ENCODE measurements around the gene CDRT15. TPM values are rescaled to one million over a fixed set of nuclear protein-coding genes. Genes with fewer than 3 reads are reported as not detected.
"Not testable (repeated sequence)": the region's sequence is repeated elsewhere in the genome, so short reads cannot be mapped to it uniquely, and the experiment has no call there.

Gene CDRT15
- total RNA-seq (2014; rRNA removed; shearing (Covaris generic); ENCODE audit: low replicate concordance), result not detected in 2 replicates

DNA sequence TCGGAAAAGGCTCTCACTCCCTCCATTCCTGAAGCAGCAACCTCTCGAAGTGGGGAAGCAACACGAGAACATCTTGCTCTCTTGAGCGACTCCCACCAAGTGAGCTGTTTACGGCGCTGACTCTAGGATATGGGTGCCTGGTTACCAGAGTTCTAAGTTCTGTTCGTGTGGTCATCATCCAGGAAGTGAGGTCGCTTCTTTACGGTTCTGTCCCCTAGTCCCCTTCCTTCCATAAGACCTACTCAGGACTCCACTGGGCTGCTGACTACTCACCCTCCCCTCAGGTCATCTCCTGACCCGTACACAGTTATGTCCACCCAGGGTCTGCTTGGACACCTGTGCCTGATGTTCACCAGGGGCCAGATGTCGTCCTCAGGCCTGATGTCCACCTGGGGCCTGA lies at the start of gene CDRT15:
Gene CDRT15, minus strand, starts transcription at position 101 of the 400 bp plus-strand sequence. Its CDS starts 29 bp downstream, at position 72.
- DNase-seq; H3K27me3 ChIP-seq (ENCODE audit: low read length); H3K27ac ChIP-seq (ENCODE audit: low read length); H4K20me1 ChIP-seq (ENCODE audit: insufficient read depth, low read depth, low read length); H3K9ac ChIP-seq (ENCODE audit: low read length); H3K9me3 ChIP-seq (ENCODE audit: low read length); H3K4me3 ChIP-seq (ENCODE audit: low read length); H3K36me3 ChIP-seq (ENCODE audit: insufficient read depth, low read length); H3K4me2 ChIP-seq (ENCODE audit: low read depth, low read length, poor library complexity, severe bottlenecking); H3K79me2 ChIP-seq (ENCODE audit: low read length); H3K4me1 ChIP-seq (ENCODE audit: low read length); H3K9me2 ChIP-seq (replicated peaks; ENCODE audit: insufficient read depth, low read length); H2AFZ ChIP-seq (ENCODE audit: low read length): not testable (repeated sequence)

DNA sequence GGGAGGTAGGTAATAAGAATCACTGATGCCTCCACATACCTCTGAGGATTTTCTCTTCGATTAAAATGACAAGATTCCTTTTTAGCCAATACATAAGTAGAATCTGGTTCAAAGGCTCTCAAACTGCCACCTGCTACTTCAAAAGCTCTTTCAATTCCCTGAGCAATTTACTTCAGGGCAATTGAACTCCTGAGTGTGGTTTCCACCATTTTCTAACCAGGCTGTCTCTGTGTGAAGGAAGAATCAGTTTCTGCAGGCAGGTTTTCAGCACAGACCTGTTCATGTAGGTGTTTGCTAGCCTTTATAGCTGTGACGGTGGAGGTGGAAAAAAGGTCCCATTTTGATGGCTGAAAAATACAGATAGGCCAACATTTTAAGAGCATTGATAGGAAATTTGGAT lies 46.1 kb upstream of the CDRT15 start:
- no peak overlapping the region for H3K9ac ChIP-seq (ENCODE audit: low read length)
- H2AFZ ChIP-seq (ENCODE audit: low read length), result no peak overlapping the region
- H3K79me2 ChIP-seq (ENCODE audit: low read length), result no peaks in the 10 kb centered on the region
- H3K9me3 ChIP-seq (ENCODE audit: low read length), result no peaks in the 10 kb centered on the region
- no peaks in the 10 kb centered on the region for H3K36me3 ChIP-seq (ENCODE audit: insufficient read depth, low read length)
- no peaks in the 10 kb centered on the region for H3K27me3 ChIP-seq (ENCODE audit: low read length)
- no peak overlapping the region for H3K4me2 ChIP-seq (ENCODE audit: low read depth, low read length, poor library complexity, severe bottlenecking)
- no peak overlapping the region for H3K27ac ChIP-seq (ENCODE audit: low read length)
- no peaks in the 10 kb centered on the region for H4K20me1 ChIP-seq (ENCODE audit: insufficient read depth, low read depth, low read length)
- no peaks in the 10 kb centered on the region for H3K4me1 ChIP-seq (ENCODE audit: low read length)
- DNase-seq, result no peak
- no peaks in the 10 kb centered on the region for H3K9me2 ChIP-seq (replicated peaks; ENCODE audit: insufficient read depth, low read length)
- H3K4me3 ChIP-seq (ENCODE audit: low read length), result no peak overlapping the region

DNA sequence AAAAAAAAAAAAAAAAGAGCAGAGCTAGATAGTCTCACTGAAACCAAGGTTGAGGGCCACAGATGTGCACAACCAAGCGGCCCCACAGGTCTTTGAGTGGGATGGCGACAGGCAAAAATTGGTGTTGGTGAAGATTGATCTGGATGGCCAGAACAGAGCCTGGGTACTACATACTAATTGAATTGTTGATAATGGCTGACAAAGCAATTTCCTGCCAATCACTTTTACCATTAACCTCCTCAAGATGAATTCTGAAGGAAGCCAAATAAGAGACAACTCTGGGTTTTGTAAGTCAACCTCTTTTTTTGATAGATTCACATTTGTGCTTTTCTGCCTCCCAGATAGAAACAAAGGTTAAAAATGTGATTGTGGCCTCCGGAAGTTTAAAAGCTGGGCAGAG lies 44.9 kb upstream of the CDRT15 start:
- Histone ChIP-seq H3K79me2 (ENCODE audit: low read length) (no peaks in the 10 kb centered on the region), H3K4me3 (ENCODE audit: low read length) (no peak overlapping the region), H3K36me3 (ENCODE audit: insufficient read depth, low read length) (no peaks in the 10 kb centered on the region), H4K20me1 (ENCODE audit: insufficient read depth, low read depth, low read length) (no peaks in the 10 kb centered on the region), H3K4me1 (ENCODE audit: low read length) (no peaks in the 10 kb centered on the region), H3K9me3 (ENCODE audit: low read length) (no peaks in the 10 kb centered on the region), H2AFZ (ENCODE audit: low read length) (no peak overlapping the region), H3K9me2 (replicated peaks; ENCODE audit: insufficient read depth, low read length) (no peaks in the 10 kb centered on the region), H3K27ac (ENCODE audit: low read length) (no peak overlapping the region), H3K27me3 (ENCODE audit: low read length) (no peaks in the 10 kb centered on the region), H3K4me2 (ENCODE audit: low read depth, low read length, poor library complexity, severe bottlenecking) (no peak overlapping the region), H3K9ac (ENCODE audit: low read length) (no peak overlapping the region)
- no peak for DNase-seq

DNA sequence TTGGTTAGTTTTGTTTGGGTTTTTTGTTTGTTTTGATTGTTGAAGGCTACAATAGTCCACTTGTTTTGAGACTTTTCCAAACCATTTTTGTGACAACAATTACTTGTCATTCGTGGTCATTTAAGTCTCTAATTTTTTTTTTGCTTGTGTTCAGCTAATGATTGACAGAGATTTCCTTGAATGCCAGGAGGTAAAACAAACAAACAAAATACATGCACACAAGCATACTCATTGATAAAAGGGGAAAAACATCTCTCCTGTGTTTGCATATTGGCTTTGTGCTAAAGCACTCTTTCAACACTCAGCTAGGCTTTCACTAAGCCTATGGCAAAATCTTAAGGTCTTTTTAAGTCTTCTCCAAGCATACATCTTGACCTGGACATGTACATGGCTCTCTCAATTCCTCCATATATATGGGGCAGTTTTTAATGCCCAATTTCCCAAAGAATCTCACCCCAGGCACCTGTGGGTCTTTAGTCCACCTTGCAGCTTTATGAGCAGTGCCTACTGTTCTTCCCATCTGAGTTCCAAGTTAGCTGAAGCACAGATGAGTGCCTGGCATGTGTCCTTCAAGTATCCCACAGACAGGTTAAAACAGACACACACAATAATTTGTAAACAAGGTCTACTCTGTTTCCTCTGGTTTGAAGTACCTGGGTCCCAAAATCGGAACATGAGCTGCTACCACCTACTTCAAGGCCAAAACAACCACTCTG lies 40.0 kb upstream of the CDRT15 start:
- no peak overlapping the region for H3K4me2 ChIP-seq (ENCODE audit: low read depth, low read length, poor library complexity, severe bottlenecking)
- no peaks in the 10 kb centered on the region for H3K9me3 ChIP-seq (ENCODE audit: low read length)
- H3K9ac ChIP-seq (ENCODE audit: low read length), result no peak overlapping the region
- H3K79me2 ChIP-seq (ENCODE audit: low read length), result no peaks in the 10 kb centered on the region
- H4K20me1 ChIP-seq (ENCODE audit: insufficient read depth, low read depth, low read length), result no peaks in the 10 kb centered on the region
- no peaks in the 10 kb centered on the region for H3K36me3 ChIP-seq (ENCODE audit: insufficient read depth, low read length)
- no peaks in the 10 kb centered on the region for H3K27me3 ChIP-seq (ENCODE audit: low read length)
- no peak overlapping the region for H3K4me3 ChIP-seq (ENCODE audit: low read length)
- no peaks in the 10 kb centered on the region for H3K9me2 ChIP-seq (replicated peaks; ENCODE audit: insufficient read depth, low read length)
- H3K4me1 ChIP-seq (ENCODE audit: low read length), result no peaks in the 10 kb centered on the region
- DNase-seq, result no peak
- no peak overlapping the region for H2AFZ ChIP-seq (ENCODE audit: low read length)
- no peak overlapping the region for H3K27ac ChIP-seq (ENCODE audit: low read length)

DNA sequence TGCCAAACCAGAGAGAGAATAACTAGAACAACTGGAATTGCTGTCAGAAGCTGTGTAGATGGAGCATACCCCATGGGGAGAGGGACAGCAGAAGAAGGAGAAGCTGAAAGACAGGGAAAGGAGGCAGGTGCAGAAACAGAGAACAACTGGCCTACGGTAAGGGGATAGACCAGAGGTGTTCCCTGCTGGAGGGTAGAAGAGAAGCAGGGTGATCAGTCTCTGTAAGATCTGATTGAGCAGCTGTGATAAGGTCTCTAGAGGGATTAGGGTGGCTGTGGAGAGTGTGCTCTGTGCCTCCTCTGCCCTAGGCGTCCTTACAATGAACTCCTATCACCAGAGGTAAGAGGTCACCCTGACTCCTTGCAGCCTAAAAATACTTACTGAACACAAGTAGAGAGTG lies 33.8 kb upstream of the CDRT15 start:
- Histone ChIP-seq H3K4me1 (ENCODE audit: low read length) (no peaks in the 10 kb centered on the region), H4K20me1 (ENCODE audit: insufficient read depth, low read depth, low read length) (no peaks in the 10 kb centered on the region), H3K36me3 (ENCODE audit: insufficient read depth, low read length) (no peaks in the 10 kb centered on the region), H3K79me2 (ENCODE audit: low read length) (no peaks in the 10 kb centered on the region), H3K4me2 (ENCODE audit: low read depth, low read length, poor library complexity, severe bottlenecking) (no peak overlapping the region), H2AFZ (ENCODE audit: low read length) (no peak overlapping the region), H3K4me3 (ENCODE audit: low read length) (no peak overlapping the region), H3K9ac (ENCODE audit: low read length) (no peak overlapping the region), H3K9me2 (replicated peaks; ENCODE audit: insufficient read depth, low read length) (no peaks in the 10 kb centered on the region), H3K27ac (ENCODE audit: low read length) (no peak overlapping the region), H3K27me3 (ENCODE audit: low read length) (no peaks in the 10 kb centered on the region), H3K9me3 (ENCODE audit: low read length) (no peaks in the 10 kb centered on the region)
- no peak for DNase-seq

DNA sequence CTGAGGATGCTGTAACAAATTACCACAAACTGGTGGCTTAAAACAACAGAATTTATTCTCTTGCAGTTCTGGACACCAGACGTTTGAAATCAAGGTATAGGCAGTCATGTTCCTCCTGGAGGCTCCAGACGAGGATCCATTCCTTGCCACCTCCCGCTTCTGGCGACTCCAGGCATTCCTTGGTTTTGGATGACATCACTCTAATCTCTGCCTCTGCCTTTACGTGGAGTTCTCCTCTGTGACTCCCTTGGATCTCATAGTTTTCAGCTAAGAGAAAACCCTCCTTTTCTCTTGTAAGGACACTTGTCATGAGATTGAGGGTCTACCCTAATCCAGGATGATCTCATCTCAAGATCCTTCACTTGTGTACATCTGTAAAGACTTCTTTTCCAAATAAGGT lies 32.8 kb upstream of the CDRT15 start:
- Histone ChIP-seq H3K36me3 (ENCODE audit: insufficient read depth, low read length) (no peaks in the 10 kb centered on the region), H3K79me2 (ENCODE audit: low read length) (no peaks in the 10 kb centered on the region), H3K4me1 (ENCODE audit: low read length) (no peaks in the 10 kb centered on the region), H3K27ac (ENCODE audit: low read length) (no peak overlapping the region), H3K9ac (ENCODE audit: low read length) (no peak overlapping the region), H4K20me1 (ENCODE audit: insufficient read depth, low read depth, low read length) (no peaks in the 10 kb centered on the region), H3K4me2 (ENCODE audit: low read depth, low read length, poor library complexity, severe bottlenecking) (no peak overlapping the region), H3K9me2 (replicated peaks; ENCODE audit: insufficient read depth, low read length) (no peaks in the 10 kb centered on the region), H3K4me3 (ENCODE audit: low read length) (no peak overlapping the region), H3K27me3 (ENCODE audit: low read length) (no peaks in the 10 kb centered on the region), H2AFZ (ENCODE audit: low read length) (no peak overlapping the region), H3K9me3 (ENCODE audit: low read length) (no peaks in the 10 kb centered on the region)
- DNase-seq, result no peak

DNA sequence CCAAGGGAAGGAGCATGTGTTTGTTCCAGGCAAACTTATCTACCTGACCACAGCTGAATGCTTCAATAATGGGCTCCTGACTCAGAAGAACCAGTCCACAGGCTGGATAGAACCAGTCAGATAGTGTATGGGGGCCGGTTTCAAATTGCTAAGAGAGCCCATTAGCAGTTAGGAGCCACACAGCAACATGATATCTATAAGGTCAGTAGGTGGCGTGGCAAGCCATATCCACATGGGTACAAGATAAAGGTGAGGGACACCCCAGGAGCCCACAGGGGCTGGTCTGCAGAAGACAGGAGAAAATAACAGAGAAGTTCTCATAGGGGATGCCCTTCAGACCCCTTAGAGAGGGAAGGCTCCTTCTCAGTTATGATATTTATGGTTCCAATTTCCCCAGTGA lies 31.6 kb upstream of the CDRT15 start:
- Histone ChIP-seq H3K4me1 (ENCODE audit: low read length) (no peaks in the 10 kb centered on the region), H4K20me1 (ENCODE audit: insufficient read depth, low read depth, low read length) (no peaks in the 10 kb centered on the region), H3K9me2 (replicated peaks; ENCODE audit: insufficient read depth, low read length) (no peaks in the 10 kb centered on the region)

DNA sequence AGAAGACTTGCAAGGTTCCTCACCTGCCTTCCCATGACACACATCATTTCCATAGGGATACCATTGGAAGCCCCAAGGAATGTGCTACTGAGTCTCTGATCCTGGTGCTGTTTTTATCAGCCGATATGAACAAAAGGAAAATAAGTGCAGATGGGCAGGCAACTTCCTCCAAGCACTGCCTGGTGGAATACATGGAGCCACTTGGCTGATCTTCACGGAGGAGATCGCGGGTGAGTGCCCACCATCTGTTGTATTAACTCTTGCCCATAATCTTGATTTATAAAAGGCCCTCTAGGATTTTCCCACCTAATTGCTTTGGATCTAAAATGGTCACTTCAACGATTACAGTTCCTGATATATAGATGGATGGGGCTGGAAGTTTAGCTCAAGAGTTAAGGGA lies 24.7 kb upstream of the CDRT15 start:
- H3K79me2 ChIP-seq (ENCODE audit: low read length), result no peaks in the 10 kb centered on the region
- H3K4me2 ChIP-seq (ENCODE audit: low read depth, low read length, poor library complexity, severe bottlenecking), result no peak overlapping the region
- H3K27me3 ChIP-seq (ENCODE audit: low read length), result no peaks in the 10 kb centered on the region
- no peak overlapping the region for H2AFZ ChIP-seq (ENCODE audit: low read length)
- H3K4me3 ChIP-seq (ENCODE audit: low read length), result no peak overlapping the region
- H3K9ac ChIP-seq (ENCODE audit: low read length), result no peak overlapping the region
- no peak for DNase-seq
- H4K20me1 ChIP-seq (ENCODE audit: insufficient read depth, low read depth, low read length), result no peaks in the 10 kb centered on the region
- H3K9me2 ChIP-seq (replicated peaks; ENCODE audit: insufficient read depth, low read length), result no peaks in the 10 kb centered on the region
- no peaks in the 10 kb centered on the region for H3K36me3 ChIP-seq (ENCODE audit: insufficient read depth, low read length)
- H3K9me3 ChIP-seq (ENCODE audit: low read length), result no peaks in the 10 kb centered on the region
- H3K4me1 ChIP-seq (ENCODE audit: low read length), result no peaks in the 10 kb centered on the region
- no peak overlapping the region for H3K27ac ChIP-seq (ENCODE audit: low read length)

More for the DNA sequence above, 31.6 kb upstream of the CDRT15 start:
- Histone ChIP-seq H3K4me3 (ENCODE audit: low read length) (no peak overlapping the region), H3K27ac (ENCODE audit: low read length) (no peak overlapping the region), H3K9ac (ENCODE audit: low read length) (no peak overlapping the region), H3K36me3 (ENCODE audit: insufficient read depth, low read length) (no peaks in the 10 kb centered on the region), H3K9me3 (ENCODE audit: low read length) (no peaks in the 10 kb centered on the region), H2AFZ (ENCODE audit: low read length) (no peak overlapping the region), H3K4me2 (ENCODE audit: low read depth, low read length, poor library complexity, severe bottlenecking) (no peak overlapping the region), H3K27me3 (ENCODE audit: low read length) (no peaks in the 10 kb centered on the region), H3K79me2 (ENCODE audit: low read length) (no peaks in the 10 kb centered on the region)
- DNase-seq, result peak; percentile 54
